Measurements from ENCODE around the gene MYO9A.

MYO9A gene, protein sequence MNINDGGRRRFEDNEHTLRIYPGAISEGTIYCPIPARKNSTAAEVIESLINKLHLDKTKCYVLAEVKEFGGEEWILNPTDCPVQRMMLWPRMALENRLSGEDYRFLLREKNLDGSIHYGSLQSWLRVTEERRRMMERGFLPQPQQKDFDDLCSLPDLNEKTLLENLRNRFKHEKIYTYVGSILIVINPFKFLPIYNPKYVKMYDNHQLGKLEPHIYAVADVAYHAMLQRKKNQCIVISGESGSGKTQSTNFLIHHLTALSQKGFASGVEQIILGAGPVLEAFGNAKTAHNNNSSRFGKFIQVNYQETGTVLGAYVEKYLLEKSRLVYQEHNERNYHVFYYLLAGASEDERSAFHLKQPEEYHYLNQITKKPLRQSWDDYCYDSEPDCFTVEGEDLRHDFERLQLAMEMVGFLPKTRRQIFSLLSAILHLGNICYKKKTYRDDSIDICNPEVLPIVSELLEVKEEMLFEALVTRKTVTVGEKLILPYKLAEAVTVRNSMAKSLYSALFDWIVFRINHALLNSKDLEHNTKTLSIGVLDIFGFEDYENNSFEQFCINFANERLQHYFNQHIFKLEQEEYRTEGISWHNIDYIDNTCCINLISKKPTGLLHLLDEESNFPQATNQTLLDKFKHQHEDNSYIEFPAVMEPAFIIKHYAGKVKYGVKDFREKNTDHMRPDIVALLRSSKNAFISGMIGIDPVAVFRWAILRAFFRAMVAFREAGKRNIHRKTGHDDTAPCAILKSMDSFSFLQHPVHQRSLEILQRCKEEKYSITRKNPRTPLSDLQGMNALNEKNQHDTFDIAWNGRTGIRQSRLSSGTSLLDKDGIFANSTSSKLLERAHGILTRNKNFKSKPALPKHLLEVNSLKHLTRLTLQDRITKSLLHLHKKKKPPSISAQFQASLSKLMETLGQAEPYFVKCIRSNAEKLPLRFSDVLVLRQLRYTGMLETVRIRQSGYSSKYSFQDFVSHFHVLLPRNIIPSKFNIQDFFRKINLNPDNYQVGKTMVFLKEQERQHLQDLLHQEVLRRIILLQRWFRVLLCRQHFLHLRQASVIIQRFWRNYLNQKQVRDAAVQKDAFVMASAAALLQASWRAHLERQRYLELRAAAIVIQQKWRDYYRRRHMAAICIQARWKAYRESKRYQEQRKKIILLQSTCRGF (N-terminal part only)

DNA sequence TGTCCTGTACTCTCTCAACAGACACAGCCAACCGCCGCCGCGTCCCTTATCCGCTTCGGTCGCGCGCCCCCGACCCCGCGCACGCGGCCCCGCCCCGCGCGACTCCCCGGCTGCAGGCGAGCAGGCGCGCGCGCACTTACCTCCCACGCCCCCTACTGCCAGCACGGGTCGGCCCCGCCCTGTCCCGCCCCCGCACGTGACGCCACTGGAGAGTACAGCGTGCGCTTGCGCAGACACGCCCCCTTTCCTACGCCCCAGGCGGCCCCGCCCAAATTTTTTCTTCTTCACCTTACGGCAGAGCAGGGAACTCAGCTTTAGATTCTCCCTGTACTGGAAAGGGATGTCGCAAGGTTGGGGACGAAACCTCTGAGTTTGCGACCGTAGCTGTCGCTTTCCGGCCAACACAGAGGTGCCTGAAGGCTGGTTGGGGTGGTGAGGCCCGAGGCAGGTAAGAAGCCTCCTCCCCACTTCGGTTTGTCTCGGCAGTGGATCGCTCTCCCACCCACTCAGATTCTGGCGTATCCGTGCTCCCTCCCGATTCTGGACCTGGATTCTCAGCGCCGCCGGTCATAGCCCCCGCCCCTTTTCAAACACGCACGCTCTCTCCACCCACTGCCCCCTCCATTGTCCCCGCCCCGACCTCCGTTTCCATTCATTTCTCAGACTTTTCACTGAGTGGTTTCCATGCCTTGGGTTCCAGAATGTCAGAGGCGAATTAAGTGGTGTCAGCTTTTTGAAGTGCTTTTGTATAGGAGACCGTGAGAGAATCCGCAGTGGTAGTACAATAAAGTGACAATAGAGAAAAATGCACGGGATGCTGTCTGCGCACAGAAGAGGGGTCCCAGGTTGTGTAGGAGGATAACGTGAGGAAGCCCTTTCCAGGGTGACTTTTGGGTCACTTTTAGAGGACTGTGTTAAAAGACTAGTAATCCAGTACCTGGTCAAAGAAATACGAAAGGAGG lies at the start of gene MYO9A, which contains the start of gene SENP8:
TSS of gene MYO9A (minus strand) at position 134 of the 962 bp plus-strand sequence. CDS start 71,587 bp downstream, outside the sequence.
TSS of gene SENP8 (plus strand) at position 387 of the 962 bp plus-strand sequence. CDS start 21,221 bp downstream, outside the sequence.
- DNase-seq (ENCODE audit: low read depth): peak; percentile 98

DNA sequence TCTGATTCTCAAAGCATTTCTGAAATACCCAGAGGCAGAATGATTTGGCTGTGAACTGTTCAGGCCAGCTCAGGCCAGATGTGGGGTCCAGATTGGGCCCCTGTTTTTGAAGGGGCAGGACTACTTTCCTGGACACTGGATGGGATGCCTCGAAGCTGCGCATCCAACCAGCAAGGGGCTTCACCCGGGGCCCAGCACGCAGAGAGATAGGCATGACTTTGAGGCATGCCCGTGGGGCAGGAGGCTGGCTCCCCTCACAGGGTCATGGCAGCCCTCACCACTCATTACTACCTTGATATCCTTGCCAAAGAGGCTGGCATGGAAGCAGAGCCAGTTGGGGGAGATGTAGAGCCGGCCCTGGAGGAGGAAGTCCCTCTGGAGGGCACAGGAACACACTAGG lies 49.5 kb upstream of the MYO9A start:
- DNase-seq (ENCODE audit: low read depth): no peak

DNA sequence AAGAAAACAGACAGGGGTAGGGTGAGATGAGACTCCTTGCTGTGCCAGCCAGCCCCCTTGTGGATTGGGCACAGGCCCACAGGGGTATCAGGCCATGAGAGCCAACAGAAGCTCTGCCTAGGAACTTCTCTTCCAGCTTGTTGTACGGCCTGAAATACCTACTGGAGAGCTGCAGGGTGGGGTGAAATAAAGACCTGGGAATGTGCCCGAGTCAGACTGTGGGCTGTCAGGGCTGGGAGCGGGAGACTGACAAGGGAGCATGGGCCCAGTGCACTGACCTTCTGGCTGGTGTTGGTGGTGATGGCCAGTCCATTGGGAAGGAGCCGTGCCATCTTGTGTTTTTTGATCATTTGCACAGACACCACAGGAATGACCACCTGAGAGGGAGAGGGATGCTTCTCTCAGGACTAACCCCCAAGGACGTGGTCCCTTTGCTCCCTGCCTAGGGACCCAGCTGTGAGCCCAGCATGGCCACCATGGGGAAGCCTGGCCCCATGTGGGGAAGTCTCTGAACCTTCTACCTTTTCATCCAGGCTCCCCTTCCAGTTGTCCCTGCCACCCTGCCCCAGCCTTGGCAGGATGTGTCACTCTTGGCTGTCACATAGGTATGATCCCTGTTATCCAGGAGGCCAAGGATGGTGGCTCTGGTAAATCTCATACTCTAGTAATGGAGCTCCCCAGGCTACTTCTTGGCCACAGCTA lies 48.9 kb upstream of the MYO9A start:
- DNase-seq (ENCODE audit: low read depth): no peak

DNA sequence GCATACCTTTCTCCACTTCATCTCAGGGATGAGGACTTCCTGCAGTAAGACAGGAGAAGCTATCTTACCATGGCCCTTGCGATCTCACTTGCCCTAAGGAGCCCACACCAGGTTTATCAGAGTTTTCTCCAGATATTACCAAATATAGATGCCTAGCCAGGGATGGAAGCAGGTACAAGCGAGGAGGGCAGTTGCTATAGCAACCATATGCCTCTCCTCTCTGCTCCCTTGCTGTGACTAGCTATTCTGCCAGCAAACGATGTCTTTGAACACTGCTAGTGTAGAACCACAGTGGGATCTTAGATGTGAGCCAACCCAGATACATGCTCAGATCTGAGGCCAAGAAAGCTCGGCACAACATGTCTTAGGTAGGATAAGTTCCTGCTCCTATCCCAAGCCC lies 45.8 kb upstream of the MYO9A start:
- no peak for DNase-seq (ENCODE audit: low read depth)

DNA sequence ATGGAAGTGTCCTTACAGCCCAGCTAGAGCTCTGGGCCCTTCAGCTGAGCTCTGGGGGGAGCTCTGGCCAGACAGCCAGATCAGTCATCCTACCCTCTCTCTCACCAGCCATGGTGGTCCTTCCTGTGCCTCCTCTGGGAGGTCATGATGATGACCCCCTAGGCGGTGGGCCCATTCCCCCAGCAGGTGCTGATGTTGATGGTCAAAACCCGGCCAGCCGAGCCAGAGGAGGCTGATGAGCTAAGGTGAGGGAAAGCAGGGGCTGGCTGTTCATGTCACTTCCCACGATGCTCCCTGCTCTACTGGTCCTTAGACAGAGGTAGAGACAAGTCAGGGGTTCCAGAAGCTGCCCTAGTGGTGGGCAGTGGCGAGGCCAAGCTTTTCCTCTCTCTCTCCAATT lies 44.6 kb upstream of the MYO9A start:
- DNase-seq (ENCODE audit: low read depth): no peak

DNA sequence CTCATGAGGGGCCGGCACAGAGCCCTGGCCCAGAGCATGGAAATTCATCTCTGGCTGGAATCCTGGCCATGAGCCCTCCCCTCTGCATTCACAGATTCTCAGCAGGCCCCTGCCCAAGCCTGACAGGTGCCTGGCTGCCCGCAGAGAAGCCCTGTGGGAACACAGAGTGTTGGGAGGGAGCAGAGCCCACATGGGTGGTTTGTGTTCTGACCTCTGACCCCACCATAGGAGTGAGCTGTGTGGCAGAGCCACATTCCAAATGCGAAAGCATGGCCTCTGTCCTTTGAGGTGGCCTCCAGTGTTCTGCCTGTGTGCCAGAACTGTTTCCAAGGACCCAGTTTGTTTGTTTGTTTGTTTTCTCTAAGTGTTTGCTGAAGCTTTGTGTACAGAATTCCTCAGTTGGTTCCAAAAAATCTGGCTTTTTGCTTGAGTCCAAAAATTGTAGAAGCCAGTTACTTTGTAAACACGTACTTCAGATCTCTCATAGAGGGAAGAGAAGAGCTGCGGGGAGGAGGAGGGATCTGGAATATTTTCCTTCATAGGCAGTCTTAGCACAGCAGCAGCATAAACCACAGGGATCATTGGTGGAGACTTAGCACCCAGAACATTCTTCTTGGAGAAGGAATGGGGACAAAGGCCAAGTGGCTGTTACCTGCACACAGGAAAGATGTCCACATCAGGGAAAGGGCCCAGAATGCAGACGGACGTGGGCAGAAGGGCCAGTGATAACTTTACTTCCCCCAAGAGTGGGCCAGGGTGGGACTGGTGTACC lies 43.6 kb upstream of the MYO9A start:
- DNase-seq (ENCODE audit: low read depth): no peak

DNA sequence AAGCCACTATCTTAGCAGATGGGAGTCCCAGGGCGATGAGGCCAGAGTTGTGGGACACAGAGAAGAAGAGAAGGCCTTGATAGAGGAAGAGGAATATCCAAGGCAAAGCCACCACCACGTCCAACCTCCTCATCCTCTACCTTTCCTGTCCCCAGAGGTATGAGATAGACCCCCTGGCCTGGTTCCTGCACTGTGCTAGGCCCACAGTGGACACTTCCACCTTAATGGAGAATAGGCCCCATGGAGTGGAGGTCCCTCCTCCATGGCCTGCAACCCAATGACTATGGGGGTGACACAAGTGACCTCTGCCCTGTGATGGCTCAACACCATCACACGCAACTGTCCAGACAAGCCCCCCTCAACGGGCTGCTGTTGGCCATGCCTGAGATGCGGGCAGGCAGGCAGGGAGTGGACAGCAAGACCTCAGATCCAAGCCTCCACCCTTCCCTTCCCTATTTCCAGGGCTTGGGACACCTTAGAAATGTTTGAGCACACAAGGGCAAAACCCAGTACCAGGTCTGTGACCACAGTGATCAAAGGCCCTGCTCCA lies 42.8 kb upstream of the MYO9A start:
- DNase-seq (ENCODE audit: low read depth): no peak

DNA sequence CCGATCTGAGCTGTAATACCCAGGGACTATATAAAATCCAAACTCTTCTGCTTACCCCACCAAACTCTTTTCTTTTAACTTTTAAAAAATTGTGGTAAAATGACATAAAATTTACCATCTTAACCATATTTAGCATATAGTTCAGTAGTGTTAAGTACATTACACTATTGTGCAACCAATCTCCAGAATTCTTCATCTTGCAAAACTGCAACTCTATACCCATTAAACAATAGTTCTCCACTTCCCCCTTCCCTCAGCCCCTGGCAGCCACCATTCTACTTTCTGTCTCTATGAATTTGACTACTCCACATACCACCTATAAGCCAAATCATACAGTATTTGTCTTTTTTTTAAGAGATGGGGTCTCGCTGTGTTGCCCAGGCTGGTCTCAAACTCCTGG lies 39.0 kb upstream of the MYO9A start:
- no peak for DNase-seq (ENCODE audit: low read depth)

DNA sequence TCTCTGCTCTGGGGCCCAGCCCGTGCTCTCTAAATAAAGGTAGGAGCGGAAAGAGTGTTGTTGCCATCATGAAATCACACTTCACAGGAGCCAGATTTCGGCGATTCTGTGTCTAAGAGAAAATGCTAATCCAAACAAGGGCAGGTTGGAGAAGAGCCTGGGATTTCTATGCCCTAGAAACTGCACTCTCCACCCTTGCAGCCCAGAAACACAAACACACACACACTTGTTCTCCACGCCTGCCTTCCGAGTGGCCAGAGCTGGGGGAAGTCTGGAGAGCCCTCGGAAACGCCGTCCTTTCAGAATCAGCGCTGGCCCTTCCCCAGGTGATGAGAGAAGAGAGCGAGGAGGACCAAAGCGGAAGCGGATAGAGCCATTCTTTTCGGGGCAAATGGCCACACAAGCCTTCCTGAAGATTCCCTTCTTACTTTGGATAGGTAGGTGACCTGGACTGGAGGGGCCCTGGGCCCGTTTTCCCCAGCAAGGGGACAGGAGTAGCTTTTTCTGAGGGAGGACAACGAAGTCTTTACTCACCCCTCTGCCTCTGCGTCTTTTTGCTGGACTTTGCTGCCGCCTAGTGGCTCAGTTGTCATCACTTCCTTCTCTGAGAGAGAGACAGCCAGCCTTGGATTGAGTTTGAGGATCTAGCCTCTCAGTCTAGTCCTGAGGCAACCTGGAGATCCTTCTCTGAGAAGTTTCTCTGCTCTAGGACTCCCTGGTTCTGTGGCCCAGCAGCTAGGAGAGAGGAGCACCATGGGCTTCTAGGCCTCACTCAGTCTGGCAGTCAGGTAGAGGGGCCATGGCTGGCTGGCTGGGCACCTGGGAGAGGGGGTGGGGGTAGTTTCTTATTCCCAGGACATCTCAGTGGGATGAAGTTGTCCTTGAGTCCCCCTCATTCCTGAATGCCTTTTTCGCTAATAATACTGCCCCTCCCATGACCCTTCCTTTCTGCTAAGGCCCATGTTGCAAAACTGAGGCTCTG lies 38.0 kb upstream of the MYO9A start:
- peak; percentile 83 for DNase-seq (ENCODE audit: low read depth)

DNA sequence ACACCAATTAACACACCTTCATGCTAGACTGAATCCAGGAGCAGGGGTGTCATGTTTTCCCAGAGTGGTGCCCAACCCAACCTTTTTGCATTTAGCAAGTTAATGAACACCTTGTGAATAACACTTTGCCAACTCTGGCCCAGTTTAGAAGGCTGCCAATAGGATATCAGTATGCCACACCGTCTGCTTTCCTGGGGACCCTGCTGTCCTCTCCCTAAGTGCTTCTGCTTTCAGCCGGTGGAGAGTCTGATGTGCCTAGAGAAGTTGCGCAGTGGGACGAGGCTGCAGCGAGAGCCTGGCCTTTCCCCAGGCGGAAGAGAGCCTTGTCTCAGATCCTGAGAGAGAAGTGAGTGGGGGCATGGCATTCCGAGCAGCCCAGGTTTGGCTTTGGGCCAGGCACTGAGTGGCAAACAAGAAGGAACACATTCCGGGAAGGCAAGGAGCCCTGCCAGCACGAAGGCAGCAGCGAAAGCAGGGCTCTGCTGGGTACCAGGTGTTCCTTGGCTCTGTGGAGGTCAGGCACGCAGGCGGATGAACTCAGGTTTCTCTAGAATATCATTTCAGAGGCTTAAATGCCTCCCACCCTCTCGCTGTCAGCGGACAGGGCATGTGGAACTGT lies 37.2 kb upstream of the MYO9A start:
- peak; percentile 29 for DNase-seq (ENCODE audit: low read depth)

DNA sequence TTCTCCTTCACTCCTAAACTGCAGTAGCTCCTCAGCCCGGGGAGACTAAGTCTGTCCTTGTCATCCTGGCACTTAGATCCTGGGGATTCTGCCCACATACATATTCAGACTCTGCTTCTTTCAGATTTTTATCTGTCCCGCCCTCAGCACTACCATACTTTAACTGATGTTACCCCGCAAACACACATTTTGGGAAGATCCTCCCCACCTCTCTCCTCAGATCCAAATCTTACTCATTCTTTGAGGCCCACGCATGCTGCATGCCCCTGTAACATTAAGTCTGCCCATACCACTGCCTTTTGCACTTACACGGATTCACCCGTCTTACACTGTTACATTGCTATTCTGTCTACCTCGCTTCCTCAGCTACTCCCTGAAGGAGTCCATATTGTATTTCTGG lies 36.4 kb upstream of the MYO9A start:
- DNase-seq (ENCODE audit: low read depth): no peak

DNA sequence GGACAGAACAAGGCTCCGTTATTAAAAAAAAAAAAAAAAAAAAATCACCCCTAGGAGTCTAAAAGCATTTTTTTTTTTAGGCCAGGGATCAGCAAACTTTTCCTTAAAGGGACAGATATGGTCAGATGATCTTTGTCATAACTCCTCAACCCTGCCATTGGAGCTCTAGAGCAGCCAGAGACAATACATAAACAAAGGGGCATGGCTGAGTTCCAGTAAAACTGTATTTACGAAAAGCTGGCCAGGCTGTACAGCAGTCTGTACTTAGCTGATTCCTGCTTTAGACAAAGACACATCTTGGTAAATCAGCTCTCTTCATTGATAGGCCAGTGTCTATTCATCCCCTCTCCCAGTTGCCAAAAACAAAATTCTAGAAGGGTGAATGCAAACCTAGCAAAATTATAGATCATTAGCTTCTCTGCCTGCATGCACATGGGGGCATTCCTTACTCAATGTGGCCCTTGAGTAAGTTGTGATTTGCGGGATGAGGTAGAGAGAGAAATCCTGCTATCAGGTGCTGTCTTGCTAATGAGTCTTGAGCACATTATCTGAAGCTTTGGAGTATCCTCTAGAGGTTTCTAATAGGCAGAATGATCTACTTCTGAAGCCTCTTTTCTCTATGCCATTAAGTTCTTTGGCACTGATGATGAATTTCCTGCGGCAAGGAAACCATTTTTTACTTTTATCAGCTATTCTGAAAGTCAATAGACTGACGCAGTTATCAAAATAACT lies 35.5 kb upstream of the MYO9A start:
- DNase-seq (ENCODE audit: low read depth): no peak

DNA sequence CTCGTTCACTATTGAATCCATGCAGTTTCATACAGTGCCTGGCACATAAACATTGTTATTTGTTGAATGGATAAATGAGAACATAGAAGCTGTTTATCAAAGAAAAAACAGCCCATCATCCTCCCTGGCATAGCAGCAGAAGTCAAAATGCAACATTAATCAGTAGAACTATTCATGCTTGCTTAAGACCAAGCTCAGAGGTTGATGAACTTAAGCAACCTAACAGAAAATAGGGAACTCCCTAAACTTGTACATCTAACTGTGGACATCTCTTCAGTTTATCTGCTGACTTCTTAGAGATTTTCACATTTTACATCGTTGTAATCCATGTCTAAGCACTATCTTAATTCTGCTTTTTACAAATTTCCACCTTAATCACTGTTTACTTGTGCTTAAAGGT lies 29.5 kb upstream of the MYO9A start:
- DNase-seq (ENCODE audit: low read depth): no peak

DNA sequence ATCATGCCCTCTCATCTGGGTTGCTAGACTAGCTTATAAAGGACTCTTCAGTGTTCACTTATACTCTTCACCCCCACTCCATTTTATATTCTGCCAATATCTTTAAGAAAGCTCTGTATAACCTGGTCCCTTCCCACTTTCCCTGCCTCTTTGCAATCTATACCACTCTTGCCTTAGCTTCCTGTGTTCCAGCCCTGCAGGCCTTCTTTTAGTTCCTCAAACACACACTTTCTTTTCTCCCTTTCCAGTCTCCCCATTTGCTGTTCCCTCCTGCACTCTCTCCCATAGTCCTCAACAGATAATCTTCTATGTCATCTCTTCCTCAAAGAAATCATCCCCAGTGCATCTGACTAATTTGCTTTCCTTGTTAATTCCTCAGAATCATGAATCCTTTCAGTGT lies 29.0 kb upstream of the MYO9A start:
- no peak for DNase-seq (ENCODE audit: low read depth)

DNA sequence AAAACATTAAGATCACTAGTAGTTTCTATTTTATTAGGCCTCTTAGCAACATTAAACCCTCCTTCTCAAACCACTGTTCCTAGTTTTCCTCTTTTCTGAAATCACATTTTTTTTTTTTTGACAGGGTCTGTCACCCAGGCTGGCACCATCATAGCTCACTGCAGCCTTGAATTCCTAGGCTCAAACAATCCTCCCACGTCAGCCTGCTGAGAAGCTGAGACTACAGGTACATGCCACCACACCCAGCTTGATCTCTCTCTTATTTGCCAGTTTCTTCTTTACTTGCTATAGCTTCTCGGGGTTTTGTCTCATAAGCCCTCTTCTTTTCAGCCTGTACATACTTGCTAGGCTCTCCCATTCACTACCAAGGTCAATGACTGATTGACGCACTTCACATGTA lies 28.3 kb upstream of the MYO9A start:
- DNase-seq (ENCODE audit: low read depth): no peak

DNA sequence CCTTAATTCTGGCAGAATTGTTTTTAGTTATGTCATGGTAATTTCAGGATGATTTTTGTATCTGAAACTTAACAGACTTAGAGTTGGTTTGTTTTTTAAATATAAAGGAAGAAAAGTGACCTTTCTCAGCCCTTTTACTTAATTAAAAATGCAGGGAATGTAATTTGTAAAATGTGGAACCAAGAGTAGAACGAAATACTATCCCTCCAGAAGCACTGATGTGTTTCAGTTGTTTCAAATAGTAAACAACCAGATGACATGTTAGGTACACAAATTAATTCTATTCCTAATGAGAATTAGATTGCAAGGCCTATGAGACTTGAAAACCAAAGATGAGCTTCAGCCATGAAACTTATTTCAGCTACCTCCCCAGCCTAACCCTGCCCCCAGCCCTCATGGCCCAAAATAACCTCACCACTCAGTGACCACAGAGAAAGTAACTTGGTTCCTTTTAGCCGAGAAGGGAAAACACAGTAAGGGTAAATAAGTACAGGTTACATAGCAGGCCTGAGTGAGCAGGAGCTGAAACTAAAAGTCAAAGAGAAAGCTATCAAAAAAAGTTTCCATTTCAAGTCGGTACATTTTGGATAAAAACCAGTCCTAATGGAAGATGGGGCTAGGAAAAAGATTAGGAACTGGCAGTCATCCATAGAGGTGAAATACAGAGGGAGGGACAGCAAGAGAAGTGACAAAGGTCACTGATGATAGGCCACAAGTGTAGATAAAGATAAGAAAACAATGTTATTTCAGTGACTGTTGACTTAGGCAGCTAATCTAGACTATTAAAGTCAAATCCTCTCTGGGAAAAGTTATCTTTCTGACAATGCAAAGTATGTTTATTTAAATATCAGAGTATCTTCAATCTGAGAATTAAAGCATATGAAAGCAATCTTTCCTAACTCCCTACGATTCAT lies 23.5 kb upstream of the MYO9A start:
- no peak for DNase-seq (ENCODE audit: low read depth)
